HG03039 (cell line): ENCODE results near the gene CHD3.
A peak's percentile ranks its signal among the peaks of the same experiment; 100 is the strongest.
"Not testable (repeated sequence)": the region's sequence is repeated elsewhere in the genome, so short reads cannot be mapped to it uniquely, and the experiment has no call there.

Experiments used
- ATAC-seq: cut with Tn5 transposase; IDR thresholded peaks from one replicate; pipeline ENCODE4 v1.9.1; 2021; ENCODE audit warnings: mild to moderate bottlenecking, moderate library complexity; ENCODE audit not compliant: unreplicated experiment

Gene CHD3

GRCh38 chr17:7930841-7931631, 42.4 kb downstream of the CHD3 start:
- ATAC-seq: no peak

- ATAC-seq: peak; percentile 90
Measured at GRCh38 chr17:7931709-7932482, 43.3 kb downstream of the CHD3 start, which contains the start of the genes CNTROB and TRAPPC1. Gene CNTROB (plus strand): TSS chr17:7932206. CDS start chr17:7933080, 874 bp downstream. Gene TRAPPC1 (minus strand): TSS chr17:7931946. CDS start chr17:7931829, 117 bp downstream.

- no peak for ATAC-seq
Measured at GRCh38 chr17:7932483-7932891, 43.9 kb downstream of the CHD3 start.

- no peak for ATAC-seq
Measured at GRCh38 chr17:7932949-7933348, 44.4 kb downstream of the CHD3 start.

GRCh38 chr17:7935859-7936258, 47.3 kb downstream of the CHD3 start:
- no peak for ATAC-seq

GRCh38 chr17:7940034-7940433, 51.4 kb downstream of the CHD3 start:
- no peak for ATAC-seq

- no peak for ATAC-seq
Measured at GRCh38 chr17:7940743-7941142, 52.2 kb downstream of the CHD3 start.

GRCh38 chr17:7943291-7943690, 54.7 kb downstream of the CHD3 start:
- ATAC-seq: no peak

- ATAC-seq: no peak
Measured at GRCh38 chr17:7944326-7944725, 55.7 kb downstream of the CHD3 start.

- no peak for ATAC-seq
Measured at GRCh38 chr17:7945651-7946050, 57.1 kb downstream of the CHD3 start.

GRCh38 chr17:7946441-7946840, 57.9 kb downstream of the CHD3 start:
- no peak for ATAC-seq

- no peak for ATAC-seq
Measured at GRCh38 chr17:7947651-7948050, 59.1 kb downstream of the CHD3 start.

- no peak for ATAC-seq
Measured at GRCh38 chr17:7950578-7950977, 62.0 kb downstream of the CHD3 start.

- no peak for ATAC-seq
Measured at GRCh38 chr17:7951143-7951792, 62.7 kb downstream of the CHD3 start.

GRCh38 chr17:7953266-7953665, 64.7 kb downstream of the CHD3 start:
- not testable (repeated sequence) for ATAC-seq

GRCh38 chr17:7955414-7956227, 67.0 kb downstream of the CHD3 start:
- ATAC-seq: no peak

GRCh38 chr17:7956228-7956965, 67.8 kb downstream of the CHD3 start:
- no peak for ATAC-seq

GRCh38 chr17:7959503-7960253, 71.1 kb downstream of the CHD3 start:
- ATAC-seq: no peak

- ATAC-seq: no peak
Measured at GRCh38 chr17:7961421-7961820, 72.8 kb downstream of the CHD3 start.
